GM12878 (cell line): ENCODE results near the gene DPP4. TPM values are rescaled to one million over a fixed set of nuclear protein-coding genes. Genes with fewer than 3 reads are reported as not detected.

Experiments used
- ATAC-seq: fragments of 200-7000 bp; cut with Tn5 transposase; 3 replicates; pipeline ENCODE4 v1.9.1; 2020; ENCODE audit warnings: mild to moderate bottlenecking, moderate library complexity
- BruUV-seq: library from RNA; stranded (reverse); fragments of 400-500 nt; replicated peaks from 2 replicates; lab custom pipeline; 2021; lab: Mats Ljungman, UMichigan
- CTCF ChIA-PET: fragments of 300-600 bp; sonication (Branson Sonifier 250); formaldehyde crosslinking; extraction: SDS; loops from one replicate; lab custom pipeline; 2021; ENCODE audit warnings: inconsistent platforms; lab: Yijun Ruan, JAX
- POLR2A ChIA-PET: fragments of 350-600 bp; formaldehyde crosslinking; extraction: SDS; loops from one replicate; lab custom pipeline; 2021; ENCODE audit warnings: inconsistent platforms; lab: Charles Lee
- RAD21 ChIA-PET: fragments of 300-600 bp; sonication (Branson Sonifier 250); formaldehyde crosslinking; loops from one replicate; lab custom pipeline; 2023; ENCODE audit warnings: antibody characterized with exemption; ENCODE audit not compliant: unreplicated experiment; lab: Charles Lee
- SMC1A ChIA-PET: fragments of 300-600 bp; sonication (Branson Sonifier 250); formaldehyde crosslinking; loops from one replicate; lab custom pipeline; 2023; ENCODE audit not compliant: unreplicated experiment, uncharacterized antibody; lab: Charles Lee
- DNase-seq: peaks from one replicate; pipeline ENCODE4 v3.0.0-alpha.2; 2011; ENCODE audit warnings: low read depth, low spot score
- FAIRE-seq: peaks from 3 replicates; lab custom pipeline; 2011; peaks lifted over from hg19 to GRCh38; lab: Jason Lieb, UNC
- H2AFZ ChIP-seq: 2 replicates; pipeline ENCODE4 v1.6.0; 2011; ENCODE audit warnings: low read depth, low read length, control low read depth; ENCODE audit not compliant: control insufficient read depth
- H3K27ac ChIP-seq: 2 replicates; pipeline ENCODE4 v1.5.1; 2011; ENCODE audit warnings: control low read depth; ENCODE audit not compliant: control insufficient read depth, insufficient read depth
- H3K27me3 ChIP-seq, 2 experiments: replicated peaks in 1 of 2; 2 replicates each; pipeline versions ENCODE4 v1.6.0 to v1.6.1; 2011; ENCODE audit warnings: low read length in 1 of 2; ENCODE audit not compliant: control insufficient read depth in 2 of 2, insufficient read depth in 2 of 2
- H3K36me3 ChIP-seq, 2 experiments: 2 replicates each; pipeline ENCODE4 v1.5.1; 2011; ENCODE audit warnings: low read length in 1 of 2; ENCODE audit not compliant: control insufficient read depth in 2 of 2, insufficient read depth in 2 of 2
- H3K4me1 ChIP-seq: 2 replicates; pipeline ENCODE4 v1.6.1; 2011; ENCODE audit warnings: mild to moderate bottlenecking, low read length, moderate library complexity, mixed read lengths; ENCODE audit not compliant: control insufficient read depth, insufficient read depth
- H3K4me2 ChIP-seq: 2 replicates; pipeline ENCODE4 v1.6.0; 2011; ENCODE audit warnings: control low read depth; ENCODE audit not compliant: control insufficient read depth, insufficient read depth
- H3K4me3 ChIP-seq: fragments of 200-600 bp; sonication (generic); 2 replicates; pipeline ENCODE4 v1.5.1; 2016
- H3K79me2 ChIP-seq: 2 replicates; pipeline ENCODE4 v1.6.0; 2011; ENCODE audit warnings: low read length; ENCODE audit not compliant: control insufficient read depth, insufficient read depth
- H3K9ac ChIP-seq: 2 replicates; pipeline ENCODE4 v1.8.0; 2011; ENCODE audit warnings: low read length, control low read depth, mixed read lengths; ENCODE audit not compliant: control insufficient read depth, insufficient read depth
- H3K9me3 ChIP-seq: replicated peaks from 3 replicates; pipeline ENCODE4 v1.5.1; 2011; ENCODE audit warnings: mild to moderate bottlenecking, low read length; ENCODE audit not compliant: control insufficient read depth, insufficient read depth
- H4K20me1 ChIP-seq: 2 replicates; pipeline ENCODE4 v1.6.0; 2011; ENCODE audit not compliant: control insufficient read depth, insufficient read depth
- EED ChIP-seq: sonication (generic); IDR thresholded peaks from 2 replicates; pipeline ENCODE4 v1.6.1; 2016; ENCODE audit warnings: antibody characterized with exemption, low read depth
- JUND ChIP-seq: IDR thresholded peaks from 2 replicates; pipeline ENCODE4 v1.6.1; 2012; ENCODE audit warnings: low read depth, mild to moderate bottlenecking, low read length, improper control_type of control experiment, moderate library complexity
- NFYA ChIP-seq: IDR thresholded peaks from 2 replicates; pipeline ENCODE4 v1.6.1; 2011; ENCODE audit warnings: low read depth, mild to moderate bottlenecking, low read length, improper control_type of control experiment, borderline replicate concordance
- PML ChIP-seq: IDR thresholded peaks from 2 replicates; pipeline ENCODE4 v1.6.1; 2012; ENCODE audit warnings: low read length, inconsistent platforms
- POLR2AphosphoS5 ChIP-seq: IDR thresholded peaks from 2 replicates; pipeline ENCODE4 v1.6.1; 2011; ENCODE audit warnings: mild to moderate bottlenecking, low read length, inconsistent platforms
- SPI1 ChIP-seq: IDR thresholded peaks from 2 replicates; pipeline ENCODE4 v1.6.1; 2011; ENCODE audit warnings: low read depth, mild to moderate bottlenecking, low read length, moderate library complexity, borderline replicate concordance; ENCODE audit not compliant: insufficient read depth
- SREBF1 ChIP-seq: IDR thresholded peaks from 2 replicates; pipeline ENCODE4 v1.6.1; 2012; ENCODE audit warnings: mild to moderate bottlenecking, low read length
- whole genome bisulfite sequencing: methylation state at CpG from one replicate; pipeline ENCODE4 v1.1.6; 2016; ENCODE audit warnings: low lambda C conversion rate; ENCODE audit not compliant: insufficient replicate concordance, insufficient coverage; ENCODE audit errors: missing lambda C conversion rate; 5-methylcytosine and 5-hydroxymethylcytosine counted together
- in situ Hi-C: fragments of 300-500 bp; cut with MboI; formaldehyde crosslinking; loops from 9 replicates; pipeline ENCODE4 v1.14.3; 2018; ENCODE audit warnings: mixed read lengths
- intact Hi-C: fragments of 100-400 bp; cut with micrococcal nuclease; formaldehyde crosslinking; loops from one replicate; pipeline ENCODE4 v1.14.2; 2022; ENCODE audit not compliant: unreplicated experiment
- polyA plus RNA-seq, 11 experiments: library from polyadenylated mRNA; depleted of rRNA in 4 of 11; unstranded in 6 of 11; stranded (reverse) in 5 of 11; fragments of >200 nt; fragmentation: Nextera tagmentation in 4 of 11; fragmentation: Illumina TruSeq in 1 of 11; extraction: Ambion mirVana in 4 of 11; extraction: Trizol in 1 of 11; gene quantifications; 1 replicate in 1 of 11; 2 replicates in 10 of 11; pipeline versions ENCODE4 v1.2.1 to v1.2.3, GENCODE V29; 2011 to 2016; ENCODE audit warnings: inconsistent platforms in 2 of 11, missing spikeins in 2 of 11, low read depth in 1 of 11
- total RNA-seq, 4 experiments: library from RNA; depleted of rRNA in 3 of 4; stranded (reverse); fragments of >200 nt in 3 of 4; fragmentation: Illumina TruSeq in 1 of 4; extraction: Trizol in 1 of 4; gene quantifications; 2 replicates each; pipeline versions ENCODE4 v1.2.1 to v1.2.3, GENCODE V29; 2013 to 2021
- TF ChIP-seq, protein P1 (sequence below): fragments of 450-650 bp; IDR thresholded peaks from 2 replicates; pipeline ENCODE4 v1.6.1; 2017; ENCODE audit warnings: borderline replicate concordance
- TF ChIP-seq, protein P2 (sequence below): IDR thresholded peaks from 2 replicates; pipeline ENCODE4 v1.6.1; 2012; ENCODE audit warnings: low read length, inconsistent platforms
- TF ChIP-seq, protein P3 (sequence below): fragments of 450-650 bp; conservative IDR thresholded peaks from 2 replicates; pipeline ENCODE4 v1.6.1; 2017; ENCODE audit warnings: mild to moderate bottlenecking, moderate library complexity
- TF ChIP-seq, protein P4 (sequence below): IDR thresholded peaks from 2 replicates; pipeline ENCODE4 v1.6.1; 2012; ENCODE audit warnings: low read depth, low read length, improper control_type of control experiment

Gene DPP4
- total and polyA plus RNA-seq, 10 of the 15 experiments (the other 5 are each of a cell fraction or from before 2014, with no cell fraction given) = 4.1 to 11.4 (median 9.3) TPM

DNA sequence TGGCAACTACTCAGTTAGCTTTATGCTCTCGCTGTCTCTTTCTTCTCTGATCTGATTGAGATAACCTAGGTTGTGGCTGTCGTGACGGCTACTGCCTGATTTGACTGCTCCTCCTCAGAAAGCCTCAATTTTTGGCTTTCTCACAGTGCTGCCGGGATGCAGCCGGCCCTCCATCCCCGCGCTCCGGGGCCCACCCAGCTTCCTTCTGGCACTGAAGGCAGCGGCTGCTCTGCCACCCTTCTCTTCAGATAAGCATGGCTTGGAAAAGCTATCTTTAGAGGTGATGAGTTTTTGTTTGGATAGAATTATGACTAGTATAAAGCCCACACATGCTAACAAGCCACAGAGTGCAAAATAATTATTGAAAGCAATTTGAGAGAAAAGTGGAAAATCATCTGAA lies 102.5 kb downstream of the DPP4 start:
- H4K20me1 ChIP-seq = no peaks in the 10 kb centered on the region
- ATAC-seq (no peak), DNase-seq (no peak), FAIRE-seq (no peak)
- H3K79me2 ChIP-seq = no peaks in the 10 kb centered on the region
- in situ Hi-C loops (no loop called here), intact Hi-C loops (no loop called here)
- SMC1A ChIA-PET = interaction anchor here (0.6 to 1.5 kb wide), 7 partner anchors 18 to 194 kb away, joined by 3 to 4 read pairs (median 3); no protein-coding TSS in a partner anchor
- no peaks in the 10 kb centered on the region for H3K27me3 ChIP-seq
- RAD21 ChIA-PET = no interaction called here
- no peaks in the 10 kb centered on the region for H3K9me3 ChIP-seq
- no peak overlapping the region for H3K27ac ChIP-seq
- POLR2A ChIA-PET = no interaction called here
- no peak overlapping the region for H2AFZ ChIP-seq
- H3K36me3 ChIP-seq = no peaks in the 10 kb centered on the region
- no peak overlapping the region for H3K4me2 ChIP-seq
- CTCF ChIA-PET = interaction anchor here (0.8 to 1.6 kb wide), 3 partner anchors 25 to 151 kb away, joined by 3 to 4 read pairs (median 3); no protein-coding TSS in a partner anchor
- TF ChIP-seq NFYA (no peak), POLR2AphosphoS5 (no peak), JUND (no peak), PML (no peak), EED (no peak), SPI1 (no peak), SREBF1 (no peak)
- TF ChIP-seq, protein P1, sequence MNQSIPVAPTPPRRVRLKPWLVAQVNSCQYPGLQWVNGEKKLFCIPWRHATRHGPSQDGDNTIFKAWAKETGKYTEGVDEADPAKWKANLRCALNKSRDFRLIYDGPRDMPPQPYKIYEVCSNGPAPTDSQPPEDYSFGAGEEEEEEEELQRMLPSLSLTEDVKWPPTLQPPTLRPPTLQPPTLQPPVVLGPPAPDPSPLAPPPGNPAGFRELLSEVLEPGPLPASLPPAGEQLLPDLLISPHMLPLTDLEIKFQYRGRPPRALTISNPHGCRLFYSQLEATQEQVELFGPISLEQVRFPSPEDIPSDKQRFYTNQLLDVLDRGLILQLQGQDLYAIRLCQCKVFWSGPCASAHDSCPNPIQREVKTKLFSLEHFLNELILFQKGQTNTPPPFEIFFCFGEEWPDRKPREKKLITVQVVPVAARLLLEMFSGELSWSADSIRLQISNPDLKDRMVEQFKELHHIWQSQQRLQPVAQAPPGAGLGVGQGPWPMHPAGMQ = no peak
- TF ChIP-seq, protein P2, sequence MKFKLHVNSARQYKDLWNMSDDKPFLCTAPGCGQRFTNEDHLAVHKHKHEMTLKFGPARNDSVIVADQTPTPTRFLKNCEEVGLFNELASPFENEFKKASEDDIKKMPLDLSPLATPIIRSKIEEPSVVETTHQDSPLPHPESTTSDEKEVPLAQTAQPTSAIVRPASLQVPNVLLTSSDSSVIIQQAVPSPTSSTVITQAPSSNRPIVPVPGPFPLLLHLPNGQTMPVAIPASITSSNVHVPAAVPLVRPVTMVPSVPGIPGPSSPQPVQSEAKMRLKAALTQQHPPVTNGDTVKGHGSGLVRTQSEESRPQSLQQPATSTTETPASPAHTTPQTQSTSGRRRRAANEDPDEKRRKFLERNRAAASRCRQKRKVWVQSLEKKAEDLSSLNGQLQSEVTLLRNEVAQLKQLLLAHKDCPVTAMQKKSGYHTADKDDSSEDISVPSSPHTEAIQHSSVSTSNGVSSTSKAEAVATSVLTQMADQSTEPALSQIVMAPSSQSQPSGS = no peak
- TF ChIP-seq, protein P3, sequence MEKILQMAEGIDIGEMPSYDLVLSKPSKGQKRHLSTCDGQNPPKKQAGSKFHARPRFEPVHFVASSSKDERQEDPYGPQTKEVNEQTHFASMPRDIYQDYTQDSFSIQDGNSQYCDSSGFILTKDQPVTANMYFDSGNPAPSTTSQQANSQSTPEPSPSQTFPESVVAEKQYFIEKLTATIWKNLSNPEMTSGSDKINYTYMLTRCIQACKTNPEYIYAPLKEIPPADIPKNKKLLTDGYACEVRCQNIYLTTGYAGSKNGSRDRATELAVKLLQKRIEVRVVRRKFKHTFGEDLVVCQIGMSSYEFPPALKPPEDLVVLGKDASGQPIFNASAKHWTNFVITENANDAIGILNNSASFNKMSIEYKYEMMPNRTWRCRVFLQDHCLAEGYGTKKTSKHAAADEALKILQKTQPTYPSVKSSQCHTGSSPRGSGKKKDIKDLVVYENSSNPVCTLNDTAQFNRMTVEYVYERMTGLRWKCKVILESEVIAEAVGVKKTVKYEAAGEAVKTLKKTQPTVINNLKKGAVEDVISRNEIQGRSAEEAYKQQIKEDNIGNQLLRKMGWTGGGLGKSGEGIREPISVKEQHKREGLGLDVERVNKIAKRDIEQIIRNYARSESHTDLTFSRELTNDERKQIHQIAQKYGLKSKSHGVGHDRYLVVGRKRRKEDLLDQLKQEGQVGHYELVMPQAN = no peak
- TF ChIP-seq, protein P4, sequence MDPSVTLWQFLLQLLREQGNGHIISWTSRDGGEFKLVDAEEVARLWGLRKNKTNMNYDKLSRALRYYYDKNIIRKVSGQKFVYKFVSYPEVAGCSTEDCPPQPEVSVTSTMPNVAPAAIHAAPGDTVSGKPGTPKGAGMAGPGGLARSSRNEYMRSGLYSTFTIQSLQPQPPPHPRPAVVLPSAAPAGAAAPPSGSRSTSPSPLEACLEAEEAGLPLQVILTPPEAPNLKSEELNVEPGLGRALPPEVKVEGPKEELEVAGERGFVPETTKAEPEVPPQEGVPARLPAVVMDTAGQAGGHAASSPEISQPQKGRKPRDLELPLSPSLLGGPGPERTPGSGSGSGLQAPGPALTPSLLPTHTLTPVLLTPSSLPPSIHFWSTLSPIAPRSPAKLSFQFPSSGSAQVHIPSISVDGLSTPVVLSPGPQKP = no peak
- no TSS peak for BruUV-seq
- no peak overlapping the region for H3K9ac ChIP-seq
- H3K4me3 ChIP-seq = no peak overlapping the region
- WGBS = 57% methylated on average over 9 of the region's 9 CpGs
- no peaks in the 10 kb centered on the region for H3K4me1 ChIP-seq
